ENCODE results near the gene LACTB.

LACTB gene

GRCh38 chr15:63151665-63152064 is 30.0 kb downstream of the LACTB start:
- no peak for DNase-seq (ENCODE audit: low read depth)
- no peak overlapping the region for H3K4me3 ChIP-seq (ENCODE audit: low read length)
- TF ChIP-seq CTCF (conservative IDR thresholded peaks at IDR 0.05; ENCODE audit: low read depth, low read length), result no peak

- DNase-seq (ENCODE audit: low read depth), result no peak
- no peak for TF ChIP-seq CTCF (conservative IDR thresholded peaks at IDR 0.05; ENCODE audit: low read depth, low read length)
- H3K4me3 ChIP-seq (ENCODE audit: low read length), result peak overlapping the region; percentile 98
These were observed 33.8 kb downstream of the LACTB start for GRCh38 chr15:63155486-63155885.

GRCh38 chr15:63156086-63156710 is 34.5 kb downstream of the LACTB start:
- H3K4me3 ChIP-seq (ENCODE audit: low read length), result peak overlapping the region; percentile 98
- no peak for DNase-seq (ENCODE audit: low read depth)
- TF ChIP-seq CTCF (conservative IDR thresholded peaks at IDR 0.05; ENCODE audit: low read depth, low read length), result no peak

- peak overlapping the region; percentile 98 for H3K4me3 ChIP-seq (ENCODE audit: low read length)
- DNase-seq (ENCODE audit: low read depth), result no peak
- no peak for TF ChIP-seq CTCF (conservative IDR thresholded peaks at IDR 0.05; ENCODE audit: low read depth, low read length)
These were observed 35.1 kb downstream of the LACTB start for GRCh38 chr15:63156755-63157117.

GRCh38 chr15:63157118-63157843 is 35.6 kb downstream of the LACTB start, which contains the start of gene RPS27L:
RPS27L (minus strand) TSS chr15:63157477; CDS start chr15:63157405, 72 bp downstream.
- TF ChIP-seq CTCF (conservative IDR thresholded peaks at IDR 0.05; ENCODE audit: low read depth, low read length), result no peak
- DNase-seq (ENCODE audit: low read depth), result peak; percentile 84
- peak within 1 kb of the TSS; percentile 98 for H3K4me3 ChIP-seq (ENCODE audit: low read length)

- peak overlapping the region; percentile 98 for H3K4me3 ChIP-seq (ENCODE audit: low read length)
- DNase-seq (ENCODE audit: low read depth), result no peak
- TF ChIP-seq CTCF (conservative IDR thresholded peaks at IDR 0.05; ENCODE audit: low read depth, low read length), result peak; percentile 24
These were observed 36.3 kb downstream of the LACTB start for GRCh38 chr15:63157891-63158431.
